NCI-H2196 (cell line): ENCODE data around the gene DGKD.

Experiments used
- DNase-seq: peaks from one replicate; lab custom pipeline; 2025; ENCODE audit not compliant: unreplicated experiment; lab: John Stamatoyannopoulos, UW

The DGKD gene

DNA sequence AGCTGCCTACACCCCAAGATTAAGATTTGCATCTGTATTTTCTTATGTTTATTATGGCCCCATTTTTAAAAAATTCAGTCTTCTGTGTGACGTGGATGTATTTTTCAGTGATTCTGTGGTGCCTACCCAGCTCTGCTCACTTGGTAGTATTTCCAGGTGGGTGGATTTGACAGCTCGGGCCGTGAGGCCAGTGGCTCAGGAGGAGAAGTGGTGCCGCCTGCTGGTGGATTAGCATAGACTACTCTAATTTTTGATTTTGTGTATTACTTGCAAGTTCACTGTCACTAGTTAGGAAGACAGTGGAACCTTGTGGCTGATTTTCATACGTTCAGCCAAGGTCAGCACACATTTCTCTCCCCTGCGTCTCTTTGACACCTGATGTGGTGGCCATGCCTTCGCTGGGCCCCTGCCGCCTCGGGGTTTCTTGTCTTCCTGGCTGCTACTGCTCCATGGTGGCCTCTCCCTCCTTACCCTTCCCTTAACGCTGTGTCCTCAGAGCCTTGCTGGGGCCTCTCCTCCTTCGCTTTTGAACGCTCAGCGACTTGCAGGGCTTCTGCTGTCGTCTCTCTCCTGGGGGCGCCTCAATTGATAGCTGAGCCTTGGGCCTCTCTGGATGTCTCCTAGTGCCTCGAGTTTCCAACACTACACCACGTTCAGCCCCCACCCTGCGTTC, 89.4 kb downstream of the DGKD start:
- DNase-seq = peak; percentile 81

DNA sequence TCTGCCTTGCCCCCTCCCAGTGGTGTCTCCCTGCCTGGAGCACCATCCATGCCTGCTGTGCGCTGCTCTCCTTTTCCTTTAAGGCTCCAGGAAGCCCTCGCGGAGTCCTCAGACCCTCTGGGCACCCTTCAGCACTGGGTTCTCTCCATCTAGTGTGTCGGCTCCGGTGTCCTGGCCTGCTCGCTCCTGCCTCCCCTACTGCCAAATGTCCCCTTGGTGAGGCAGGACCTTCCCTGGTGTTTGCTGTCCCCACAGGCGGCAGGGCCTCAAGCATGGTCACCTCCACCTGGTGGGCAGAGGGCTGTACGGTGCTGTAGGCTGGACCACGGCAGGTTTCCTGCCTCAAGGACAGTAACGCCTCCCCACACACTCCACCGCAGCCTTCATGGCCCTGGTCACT, 90.2 kb downstream of the DGKD start:
- no peak for DNase-seq

GRCh38 chr2:233445152-233445830, 91.0 kb downstream of the DGKD start:
- DNase-seq = no peak

- no peak for DNase-seq
These were observed 91.8 kb downstream of the DGKD start for GRCh38 chr2:233446121-233446520.

GRCh38 chr2:233446606-233447305, 92.5 kb downstream of the DGKD start:
- DNase-seq = no peak

DNA sequence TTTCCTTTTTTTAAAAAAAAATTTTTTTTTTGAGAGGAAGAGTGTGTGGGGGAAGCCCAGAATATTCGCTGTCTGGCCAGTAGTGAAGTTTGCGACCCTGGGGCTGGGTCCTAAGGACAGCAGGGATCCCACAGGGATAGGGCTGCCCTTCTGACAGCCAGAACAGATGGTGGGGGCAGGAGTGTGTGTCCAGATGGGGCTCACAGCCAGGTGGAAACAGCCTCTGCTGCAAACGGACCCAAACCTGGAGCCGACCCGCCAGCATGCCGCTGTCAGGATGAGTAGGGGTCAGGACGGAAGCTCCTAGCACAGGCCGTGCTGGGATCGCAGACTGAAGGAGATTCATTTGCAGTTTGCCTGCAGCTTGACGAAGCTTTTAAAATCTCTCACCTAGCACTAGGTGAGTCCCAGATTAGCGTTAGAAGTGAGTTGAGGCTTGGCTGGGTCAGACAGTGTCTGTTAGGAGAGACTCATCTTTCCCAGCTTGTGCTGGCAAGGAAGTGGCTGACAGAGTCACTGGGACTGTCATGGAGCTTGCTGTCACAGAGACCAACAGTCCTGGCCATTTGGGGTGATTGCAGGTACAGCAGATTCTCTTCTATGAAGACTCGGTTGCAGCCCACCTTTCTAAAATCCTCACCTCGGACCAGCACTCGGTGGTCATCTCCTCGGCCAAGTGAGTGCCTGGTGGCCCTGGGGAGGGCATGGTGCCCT, 93.4 kb downstream of the DGKD start:
- no peak for DNase-seq

DNA sequence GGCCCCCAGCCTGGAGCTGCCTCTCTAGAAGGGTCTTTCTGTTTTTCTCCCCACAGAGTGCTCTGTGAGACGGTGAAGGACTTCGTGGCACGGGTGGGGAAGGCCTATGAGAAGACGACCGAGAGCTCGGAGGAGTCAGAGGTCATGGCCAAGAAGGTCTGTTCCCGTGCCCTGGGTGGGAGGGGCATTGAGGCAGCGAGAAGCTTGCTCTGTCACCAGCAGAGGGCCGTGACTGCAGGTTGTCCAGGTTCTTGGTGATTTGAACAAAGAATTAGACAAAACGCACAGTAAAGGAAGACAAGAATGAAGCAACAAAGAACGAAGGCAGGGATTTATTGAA, 93.9 kb downstream of the DGKD start:
- DNase-seq = no peak

DNA sequence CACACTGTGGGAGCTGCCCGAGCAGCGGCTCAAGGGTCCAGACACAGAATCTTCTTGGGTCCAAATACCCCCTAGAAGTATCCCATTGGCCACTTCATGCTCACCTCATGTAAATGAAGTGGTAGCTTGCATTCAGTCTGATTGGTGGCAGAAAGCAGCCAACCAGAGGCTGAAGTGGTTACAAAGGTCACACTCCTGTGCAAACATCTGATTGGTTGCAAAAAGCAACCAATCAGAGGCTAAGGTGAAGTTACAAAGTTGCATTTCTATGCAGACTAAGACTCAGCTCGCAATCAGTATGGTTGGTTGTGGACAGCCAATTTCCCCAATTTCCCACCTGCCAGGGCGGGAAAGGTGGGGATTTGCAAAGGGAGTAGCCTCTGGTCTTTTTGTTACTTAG, 94.3 kb downstream of the DGKD start:
- no peak for DNase-seq

DNA sequence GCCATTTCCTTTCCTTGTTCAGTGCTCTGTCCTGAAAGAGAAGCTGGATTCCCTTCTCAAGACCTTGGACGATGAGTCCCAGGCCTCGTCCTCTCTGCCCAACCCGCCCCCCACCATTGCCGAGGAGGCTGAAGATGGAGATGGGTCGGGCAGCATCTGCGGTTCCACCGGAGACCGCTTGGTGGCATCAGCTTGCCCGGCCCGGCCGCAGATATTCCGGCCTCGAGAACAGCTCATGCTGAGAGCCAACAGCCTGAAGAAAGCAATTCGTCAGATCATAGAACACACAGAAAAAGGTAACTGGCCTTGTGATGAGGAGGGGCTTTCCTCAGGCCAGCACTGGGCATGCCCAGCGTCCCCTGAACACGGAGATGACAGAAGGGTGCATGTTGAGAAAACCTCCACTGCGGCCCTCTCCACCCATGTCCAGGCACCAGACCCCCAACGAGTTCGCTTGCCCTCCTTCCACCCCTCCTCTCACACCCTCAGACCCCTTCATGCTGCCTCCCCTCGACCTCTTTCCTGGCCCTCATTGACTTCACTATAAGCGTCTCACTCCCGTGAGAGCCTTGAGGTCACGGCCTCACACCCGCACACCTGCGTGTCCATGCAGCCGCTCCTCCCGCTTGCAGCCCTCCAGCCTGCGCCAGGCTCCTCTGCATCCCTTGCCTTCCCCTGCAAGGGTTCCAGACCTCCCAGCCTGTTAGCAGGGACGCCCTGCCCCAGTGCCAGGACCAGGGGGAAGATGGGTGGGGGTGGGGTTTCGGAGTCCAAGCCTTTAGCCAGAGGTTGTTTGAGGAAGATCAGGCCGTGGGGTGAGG, 95.0 kb downstream of the DGKD start:
- DNase-seq = peak; percentile 62

DNA sequence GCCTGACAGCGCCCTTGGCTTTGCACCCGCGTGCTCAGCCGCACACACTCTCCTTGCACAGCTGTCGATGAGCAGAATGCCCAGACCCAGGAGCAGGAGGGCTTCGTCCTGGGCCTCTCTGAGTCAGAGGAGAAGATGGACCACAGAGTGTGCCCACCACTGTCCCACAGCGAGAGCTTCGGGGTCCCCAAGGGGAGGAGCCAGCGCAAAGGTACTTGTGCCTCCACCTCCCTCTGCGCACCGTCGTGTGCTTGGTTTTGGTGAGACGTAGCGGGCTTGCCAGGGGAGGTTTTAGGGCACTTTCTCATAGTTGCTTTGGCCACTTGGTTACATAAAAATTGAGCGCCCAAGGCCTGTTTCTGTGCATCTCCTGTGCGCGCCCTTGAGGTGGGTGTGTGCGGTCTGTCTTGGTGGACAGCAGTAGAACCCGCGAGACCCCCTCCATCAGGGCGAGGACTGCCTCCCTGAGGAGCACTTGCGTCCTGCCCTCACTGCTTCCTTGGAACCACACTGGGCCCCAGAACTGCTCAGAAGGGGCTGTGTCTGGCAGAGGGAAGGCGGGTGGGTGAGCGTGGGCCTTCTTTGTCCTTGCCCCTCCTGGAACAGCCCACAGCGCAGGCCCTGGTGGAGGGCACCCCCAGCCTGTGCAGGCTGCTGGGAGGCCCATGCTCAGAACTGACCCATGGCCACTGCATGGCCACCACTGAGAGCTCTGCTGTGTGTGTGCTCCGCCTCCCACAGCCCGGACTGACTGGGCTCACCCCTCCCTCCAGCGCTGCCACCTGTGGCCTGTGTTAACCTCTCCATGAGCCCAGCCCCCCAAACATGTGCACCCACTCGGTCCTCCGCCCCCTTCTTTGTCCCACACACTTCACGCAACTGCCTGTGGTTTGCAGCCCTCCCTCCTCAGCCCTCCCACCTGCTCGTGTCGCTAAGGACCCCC, 95.9 kb downstream of the DGKD start:
- no peak for DNase-seq

DNA sequence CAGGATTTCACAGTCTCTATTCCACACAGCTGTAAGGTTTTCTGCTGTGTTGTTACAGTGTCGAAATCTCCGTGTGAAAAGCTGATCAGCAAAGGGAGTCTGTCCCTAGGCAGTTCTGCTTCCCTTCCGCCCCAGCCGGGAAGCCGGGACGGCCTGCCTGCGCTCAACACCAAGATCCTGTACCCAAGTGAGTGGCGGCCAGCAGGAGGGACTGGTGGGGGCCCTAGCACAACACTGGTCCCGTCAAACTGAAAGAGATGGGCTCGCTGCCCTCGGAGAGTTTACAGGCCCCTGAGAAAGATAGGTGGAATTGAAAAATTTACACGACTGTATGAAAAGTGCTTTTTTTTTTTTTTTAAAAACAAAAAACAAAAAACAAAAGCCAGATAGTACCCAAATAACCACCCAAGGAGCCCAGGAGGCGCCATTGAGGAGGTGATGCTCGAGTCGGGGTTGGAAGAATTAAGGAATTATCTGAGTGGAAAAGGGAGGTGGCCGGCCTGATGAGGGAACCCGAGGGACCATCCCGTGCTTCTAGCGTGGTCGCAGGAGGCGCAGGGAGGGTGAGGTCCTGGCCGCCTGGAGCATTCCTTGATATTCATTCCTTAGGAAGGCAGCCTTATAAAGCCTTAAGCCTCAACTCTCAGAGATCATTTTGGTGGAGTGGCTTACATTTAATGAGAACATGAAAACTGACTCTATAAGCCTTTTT, 96.7 kb downstream of the DGKD start:
- DNase-seq = no peak

- no peak for DNase-seq
These were observed 97.7 kb downstream of the DGKD start for GRCh38 chr2:233451950-233452349.

- no peak for DNase-seq
These were observed 99.0 kb downstream of the DGKD start for GRCh38 chr2:233453111-233453915.

DNA sequence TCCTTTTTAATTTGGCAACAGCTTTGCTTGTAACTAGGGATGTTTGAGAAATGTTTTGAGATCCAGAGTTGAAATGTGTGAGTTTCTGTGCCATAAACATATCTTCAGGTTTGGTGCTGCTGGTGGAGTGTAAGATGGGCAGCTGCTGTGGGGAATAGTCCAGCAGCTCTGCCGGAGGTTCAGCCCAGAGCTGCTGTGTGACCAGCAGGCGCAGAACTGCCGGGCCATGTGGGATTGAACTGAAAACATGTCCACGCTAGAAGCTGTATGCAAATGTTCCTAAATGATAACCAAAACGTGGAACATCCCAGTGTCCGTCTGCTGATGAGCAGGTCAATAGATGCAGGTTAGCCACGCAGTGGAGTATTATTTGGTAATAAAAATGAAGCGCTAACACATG, 99.6 kb downstream of the DGKD start:
- no peak for DNase-seq

DNA sequence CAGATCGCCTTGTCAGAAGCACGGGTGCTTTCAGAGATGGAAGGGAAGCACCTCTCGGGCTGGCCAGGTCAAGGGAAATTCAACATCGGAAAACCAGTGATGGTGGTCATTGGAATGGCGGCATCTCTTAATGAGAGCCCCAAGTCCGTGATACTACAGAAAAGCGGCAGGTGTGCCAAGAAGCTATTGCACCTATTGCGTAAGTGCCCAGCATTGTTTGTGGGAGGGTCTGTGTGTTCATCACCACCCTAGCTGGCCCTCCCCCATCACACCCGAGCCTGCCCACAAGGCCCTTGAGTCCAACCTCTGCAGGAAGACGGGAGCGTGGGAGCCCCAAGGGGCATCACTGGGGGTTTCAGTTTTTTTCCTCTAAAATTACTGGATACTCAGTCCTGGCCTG, 100.7 kb downstream of the DGKD start:
- DNase-seq = no peak

DNA sequence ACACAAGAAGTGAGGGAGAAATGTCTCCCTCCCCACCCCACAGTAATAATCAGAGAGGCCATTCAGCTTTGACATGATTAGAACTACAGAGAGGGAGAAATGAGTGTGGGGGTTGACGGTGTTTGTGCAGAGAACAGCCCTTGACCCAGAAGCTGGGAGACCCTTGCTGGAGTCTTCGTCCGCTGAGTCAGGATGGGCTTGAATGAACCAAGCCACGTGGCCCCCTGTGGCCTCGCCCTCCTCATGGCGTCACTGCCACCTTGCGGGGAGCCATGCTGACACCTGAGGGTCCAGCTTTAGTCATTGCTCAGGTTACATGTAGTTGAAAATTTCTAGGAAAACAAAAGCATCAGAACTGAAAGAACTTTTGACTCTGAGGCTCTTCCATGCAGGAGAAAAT, 101.2 kb downstream of the DGKD start:
- DNase-seq = no peak

DNA sequence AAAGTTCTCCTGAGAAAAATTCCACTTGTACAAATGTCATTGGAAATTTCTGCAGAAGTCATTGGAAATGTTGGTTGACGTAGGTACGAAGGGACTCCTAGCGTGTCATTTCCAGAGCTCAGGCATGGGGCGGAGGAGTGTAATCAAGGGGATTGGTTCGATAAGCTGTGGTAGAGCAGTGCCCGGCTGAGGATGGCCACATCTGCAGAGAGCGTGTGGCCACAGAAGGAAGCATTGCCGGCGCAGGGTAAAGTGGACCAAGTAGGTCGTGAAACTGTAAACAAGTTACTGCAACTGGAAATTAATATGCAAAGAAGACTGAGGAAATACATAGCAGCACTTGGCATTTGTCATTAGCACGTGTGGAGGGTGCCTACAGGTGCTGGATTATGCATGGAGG, 101.8 kb downstream of the DGKD start:
- DNase-seq = no peak

DNA sequence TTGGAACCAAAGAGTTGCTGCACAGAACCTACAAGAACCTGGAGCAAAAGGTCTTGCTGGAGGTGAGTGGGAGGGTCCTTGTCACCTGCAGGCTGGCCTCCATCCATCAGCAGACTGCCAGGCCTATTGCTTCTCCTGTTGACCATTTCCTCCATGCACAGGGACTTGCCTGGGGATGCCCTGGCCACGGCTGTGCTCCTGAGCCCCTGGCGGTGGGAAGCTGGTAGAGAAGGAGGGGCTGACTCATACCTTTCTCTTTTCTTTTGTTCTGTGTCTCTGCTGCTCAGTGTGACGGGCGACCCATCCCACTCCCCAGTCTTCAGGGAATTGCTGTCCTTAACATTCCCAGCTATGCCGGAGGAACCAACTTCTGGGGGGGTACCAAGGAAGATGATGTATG, 102.6 kb downstream of the DGKD start:
- DNase-seq = no peak
